ENCODE measurements around the gene NLGN1. TPM values are rescaled to one million over a fixed set of nuclear protein-coding genes. Genes with fewer than 3 reads are reported as not detected.

The NLGN1 gene
- total and polyA plus RNA-seq, 9 of the 15 experiments (the other 6 are each of a cell fraction or from before 2014, with no cell fraction given) = under 0.01 to 0.01 TPM; not detected in 7

- in situ Hi-C loops (cut with MboI) (no loop called here), intact Hi-C loops (cut with micrococcal nuclease) (no loop called here)
- no peaks in the 10 kb centered on the region for H3K79me2 ChIP-seq (ENCODE audit: control insufficient read depth, insufficient read depth, low read length)
- H3K4me2 ChIP-seq (ENCODE audit: insufficient read depth, low read length) = no peak overlapping the region
- H3K4me1 ChIP-seq (replicated peaks in 1 of 2; ENCODE audit: control insufficient read depth in 2 of 2, insufficient read depth in 2 of 2, low read length in 2 of 2) = no peaks in the 10 kb centered on the region
- H3K9me3 ChIP-seq (replicated peaks; ENCODE audit: control insufficient read depth, insufficient read depth, low read depth, low read length) = no peaks in the 10 kb centered on the region
- no peak overlapping the region for H3K4me3 ChIP-seq
- no peak for DNase-seq (ENCODE audit: extremely low read depth in 1 of 4, low spot score in 3 of 4)
- POLR2A ChIA-PET = no interaction called here
- no peaks in the 10 kb centered on the region for H4K20me1 ChIP-seq (replicated peaks; ENCODE audit: control insufficient read depth, insufficient read depth, low read length)
- no peak for ATAC-seq
- no peaks in the 10 kb centered on the region for H3K27me3 ChIP-seq (ENCODE audit: control insufficient read depth in 2 of 2, insufficient read depth in 2 of 2, low read length in 2 of 2)
- BruUV-seq (replicated peaks) = no TSS peak
- no peak overlapping the region for H2AFZ ChIP-seq (ENCODE audit: low read depth, low read length)
- no peaks in the 10 kb centered on the region for H3K9me1 ChIP-seq (ENCODE audit: control insufficient read depth, insufficient read depth, low read length)
- H3K9ac ChIP-seq (ENCODE audit: insufficient read depth in 1 of 2, low read depth in 2 of 2, low read length in 2 of 2) = no peak overlapping the region
- TF ChIP-seq ERF (CRISPR knock-in tag; IDR thresholded peaks at IDR 0.05) = no peak
- TF ChIP-seq NR4A1 (CRISPR knock-in tag; IDR thresholded peaks at IDR 0.05) = no peak
- no peak for TF ChIP-seq NR4A1 (tag; IDR thresholded peaks at IDR 0.05)
- TF ChIP-seq ESRRA (IDR thresholded peaks at IDR 0.05; ENCODE audit: borderline replicate concordance, low read depth) = no peak
- TF ChIP-seq ZNF124 (CRISPR knock-in tag; IDR thresholded peaks at IDR 0.05) = no peak
- TF ChIP-seq CREBBP (IDR thresholded peaks at IDR 0.05; ENCODE audit: low read depth, low read length) = no peak
- TF ChIP-seq E2F1 (CRISPR knock-in tag; IDR thresholded peaks at IDR 0.05) = no peak
- TF ChIP-seq BDP1 (IDR thresholded peaks at IDR 0.05; ENCODE audit: insufficient read depth, insufficient read length) = no peak
- no peak for TF ChIP-seq ZSCAN32 (CRISPR knock-in tag; IDR thresholded peaks at IDR 0.05)
- TF ChIP-seq ZNF445 (CRISPR knock-in tag; IDR thresholded peaks at IDR 0.05; ENCODE audit: low read depth) = no peak
- TF ChIP-seq ZFP30 (CRISPR knock-in tag; IDR thresholded peaks at IDR 0.05; ENCODE audit: borderline replicate concordance) = no peak
- TF ChIP-seq RERE (CRISPR knock-in tag; IDR thresholded peaks at IDR 0.05; ENCODE audit: borderline replicate concordance) = no peak
- no peak for TF ChIP-seq ZNF589 (CRISPR knock-in tag; IDR thresholded peaks at IDR 0.05; ENCODE audit: low read depth)
- TF ChIP-seq PREB (CRISPR knock-in tag; IDR thresholded peaks at IDR 0.05) = no peak
- no peak for TF ChIP-seq NCOA6 (IDR thresholded peaks at IDR 0.05)
- no peak for FAIRE-seq
- CTCF ChIA-PET (ENCODE audit: low intra/inter-chr PET ratio) = no interaction called here
- no peaks in the 10 kb centered on the region for H3K36me3 ChIP-seq (ENCODE audit: control insufficient read depth, insufficient read depth, low read length)
- H3K27ac ChIP-seq (ENCODE audit: extremely low read depth, low read depth, low read length) = no peak overlapping the region
Observed at GRCh38 chr3:174061162-174061561, 663.6 kb downstream of the NLGN1 start.
